GM12878 (cell line): ENCODE results near the gene MARS1.

Experiments used
- ATF3 ChIP-seq: IDR thresholded peaks from 2 replicates; pipeline ENCODE4 v1.6.1; 2011; ENCODE audit warnings: low read depth, mild to moderate bottlenecking, low read length, moderate library complexity, borderline replicate concordance; ENCODE audit errors: extremely low read depth
- EGR1 ChIP-seq, 2 experiments: IDR thresholded peaks; 1 replicate in 1 of 2; 2 replicates in 1 of 2; pipeline ENCODE4 v1.6.1; 2011 to 2012; ENCODE audit warnings: low read depth in 2 of 2, low read length in 2 of 2, borderline replicate concordance in 1 of 2, mild to moderate bottlenecking in 1 of 2, moderate library complexity in 1 of 2
- PAX8 ChIP-seq: fragments of 450-650 bp; IDR thresholded peaks from 2 replicates; pipeline ENCODE4 v1.6.1; 2017; ENCODE audit warnings: mild to moderate bottlenecking, moderate library complexity
- YY1 ChIP-seq: IDR thresholded peaks from 2 replicates; pipeline ENCODE4 v1.6.1; 2011; ENCODE audit warnings: low read depth, mild to moderate bottlenecking, low read length
- ZBTB40 ChIP-seq: fragments of 450-650 bp; IDR thresholded peaks from 2 replicates; pipeline ENCODE4 v1.6.1; 2016; ENCODE audit warnings: mild to moderate bottlenecking, moderate library complexity, borderline replicate concordance
- TF ChIP-seq, protein P1 (sequence below), 3 experiments: IDR thresholded peaks in 2 of 3; conservative IDR thresholded peaks in 1 of 3; 2 replicates each; pipeline ENCODE4 v1.5.1; 2011; ENCODE audit warnings: low read depth in 3 of 3, low read length in 3 of 3, mild to moderate bottlenecking in 3 of 3, control low read depth in 2 of 3, moderate library complexity in 2 of 3, inconsistent platforms in 1 of 3, mixed read lengths in 1 of 3; ENCODE audit not compliant: control insufficient read depth in 2 of 3, insufficient read depth in 1 of 3; ENCODE audit errors: extremely low read depth in 1 of 3
- TF ChIP-seq, protein P2 (sequence below): fragments of 450-650 bp; IDR thresholded peaks from 2 replicates; pipeline ENCODE4 v1.6.1; 2017; ENCODE audit warnings: mild to moderate bottlenecking
- TF ChIP-seq, protein P3 (sequence below): IDR thresholded peaks from 2 replicates; pipeline ENCODE4 v1.6.1; 2012; ENCODE audit warnings: mild to moderate bottlenecking, low read depth, low read length

DNA sequence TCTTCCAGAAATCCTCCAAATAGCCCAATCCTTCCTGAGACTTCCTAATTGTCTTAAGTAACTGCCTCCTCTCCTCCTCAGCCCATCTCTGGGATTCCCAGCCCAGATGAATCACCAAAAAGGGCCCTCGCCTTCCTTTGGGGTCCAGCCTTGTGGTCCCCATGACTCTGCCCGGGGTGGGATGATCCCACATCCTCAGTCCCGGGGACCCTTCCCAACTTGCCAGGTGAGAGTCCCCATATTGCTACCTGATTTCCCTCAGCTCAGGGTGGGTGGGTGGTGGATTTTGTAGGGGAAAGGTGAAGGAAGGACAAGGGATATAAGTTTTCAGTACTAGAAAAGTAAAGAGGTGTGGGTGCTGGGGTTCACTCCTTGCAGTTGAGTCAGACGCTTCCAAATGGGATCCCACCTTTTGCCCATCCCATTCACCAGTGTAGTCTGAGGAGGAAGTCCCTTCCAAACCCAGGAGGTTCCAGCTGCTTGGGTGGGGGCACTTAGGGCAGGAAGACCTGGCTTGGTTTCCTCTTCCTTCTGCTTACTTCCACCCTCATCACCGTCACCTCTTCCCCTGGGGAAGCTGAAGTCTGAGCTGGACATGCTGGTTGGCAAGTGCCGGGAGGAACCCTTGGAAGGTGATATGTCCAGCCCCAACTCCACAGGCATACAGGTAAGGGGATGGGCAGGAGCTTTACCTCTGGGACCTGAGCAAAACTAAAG is 22.7 kb upstream of the MARS1 start:
- TF ChIP-seq ATF3 (no peak), PAX8 (no peak), ZBTB40 (no peak), YY1 (no peak), EGR1 (IDR thresholded peaks at IDR 0.05; ENCODE audit: borderline replicate concordance in 1 of 2, low read depth in 2 of 2, low read length in 2 of 2) (no peak)
- TF ChIP-seq, protein P1, sequence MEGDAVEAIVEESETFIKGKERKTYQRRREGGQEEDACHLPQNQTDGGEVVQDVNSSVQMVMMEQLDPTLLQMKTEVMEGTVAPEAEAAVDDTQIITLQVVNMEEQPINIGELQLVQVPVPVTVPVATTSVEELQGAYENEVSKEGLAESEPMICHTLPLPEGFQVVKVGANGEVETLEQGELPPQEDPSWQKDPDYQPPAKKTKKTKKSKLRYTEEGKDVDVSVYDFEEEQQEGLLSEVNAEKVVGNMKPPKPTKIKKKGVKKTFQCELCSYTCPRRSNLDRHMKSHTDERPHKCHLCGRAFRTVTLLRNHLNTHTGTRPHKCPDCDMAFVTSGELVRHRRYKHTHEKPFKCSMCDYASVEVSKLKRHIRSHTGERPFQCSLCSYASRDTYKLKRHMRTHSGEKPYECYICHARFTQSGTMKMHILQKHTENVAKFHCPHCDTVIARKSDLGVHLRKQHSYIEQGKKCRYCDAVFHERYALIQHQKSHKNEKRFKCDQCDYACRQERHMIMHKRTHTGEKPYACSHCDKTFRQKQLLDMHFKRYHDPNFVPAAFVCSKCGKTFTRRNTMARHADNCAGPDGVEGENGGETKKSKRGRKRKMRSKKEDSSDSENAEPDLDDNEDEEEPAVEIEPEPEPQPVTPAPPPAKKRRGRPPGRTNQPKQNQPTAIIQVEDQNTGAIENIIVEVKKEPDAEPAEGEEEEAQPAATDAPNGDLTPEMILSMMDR (IDR thresholded peaks at IDR 0.05 in 2 of 3, conservative IDR thresholded peaks at IDR 0.05 in 1 of 3; ENCODE audit: control insufficient read depth in 2 of 3, extremely low read depth in 1 of 3, insufficient read depth in 1 of 3, low read depth in 3 of 3, low read length in 3 of 3), result no peak
- TF ChIP-seq, protein P2, sequence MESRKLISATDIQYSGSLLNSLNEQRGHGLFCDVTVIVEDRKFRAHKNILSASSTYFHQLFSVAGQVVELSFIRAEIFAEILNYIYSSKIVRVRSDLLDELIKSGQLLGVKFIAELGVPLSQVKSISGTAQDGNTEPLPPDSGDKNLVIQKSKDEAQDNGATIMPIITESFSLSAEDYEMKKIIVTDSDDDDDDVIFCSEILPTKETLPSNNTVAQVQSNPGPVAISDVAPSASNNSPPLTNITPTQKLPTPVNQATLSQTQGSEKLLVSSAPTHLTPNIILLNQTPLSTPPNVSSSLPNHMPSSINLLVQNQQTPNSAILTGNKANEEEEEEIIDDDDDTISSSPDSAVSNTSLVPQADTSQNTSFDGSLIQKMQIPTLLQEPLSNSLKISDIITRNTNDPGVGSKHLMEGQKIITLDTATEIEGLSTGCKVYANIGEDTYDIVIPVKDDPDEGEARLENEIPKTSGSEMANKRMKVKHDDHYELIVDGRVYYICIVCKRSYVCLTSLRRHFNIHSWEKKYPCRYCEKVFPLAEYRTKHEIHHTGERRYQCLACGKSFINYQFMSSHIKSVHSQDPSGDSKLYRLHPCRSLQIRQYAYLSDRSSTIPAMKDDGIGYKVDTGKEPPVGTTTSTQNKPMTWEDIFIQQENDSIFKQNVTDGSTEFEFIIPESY, result no peak
- TF ChIP-seq, protein P3, sequence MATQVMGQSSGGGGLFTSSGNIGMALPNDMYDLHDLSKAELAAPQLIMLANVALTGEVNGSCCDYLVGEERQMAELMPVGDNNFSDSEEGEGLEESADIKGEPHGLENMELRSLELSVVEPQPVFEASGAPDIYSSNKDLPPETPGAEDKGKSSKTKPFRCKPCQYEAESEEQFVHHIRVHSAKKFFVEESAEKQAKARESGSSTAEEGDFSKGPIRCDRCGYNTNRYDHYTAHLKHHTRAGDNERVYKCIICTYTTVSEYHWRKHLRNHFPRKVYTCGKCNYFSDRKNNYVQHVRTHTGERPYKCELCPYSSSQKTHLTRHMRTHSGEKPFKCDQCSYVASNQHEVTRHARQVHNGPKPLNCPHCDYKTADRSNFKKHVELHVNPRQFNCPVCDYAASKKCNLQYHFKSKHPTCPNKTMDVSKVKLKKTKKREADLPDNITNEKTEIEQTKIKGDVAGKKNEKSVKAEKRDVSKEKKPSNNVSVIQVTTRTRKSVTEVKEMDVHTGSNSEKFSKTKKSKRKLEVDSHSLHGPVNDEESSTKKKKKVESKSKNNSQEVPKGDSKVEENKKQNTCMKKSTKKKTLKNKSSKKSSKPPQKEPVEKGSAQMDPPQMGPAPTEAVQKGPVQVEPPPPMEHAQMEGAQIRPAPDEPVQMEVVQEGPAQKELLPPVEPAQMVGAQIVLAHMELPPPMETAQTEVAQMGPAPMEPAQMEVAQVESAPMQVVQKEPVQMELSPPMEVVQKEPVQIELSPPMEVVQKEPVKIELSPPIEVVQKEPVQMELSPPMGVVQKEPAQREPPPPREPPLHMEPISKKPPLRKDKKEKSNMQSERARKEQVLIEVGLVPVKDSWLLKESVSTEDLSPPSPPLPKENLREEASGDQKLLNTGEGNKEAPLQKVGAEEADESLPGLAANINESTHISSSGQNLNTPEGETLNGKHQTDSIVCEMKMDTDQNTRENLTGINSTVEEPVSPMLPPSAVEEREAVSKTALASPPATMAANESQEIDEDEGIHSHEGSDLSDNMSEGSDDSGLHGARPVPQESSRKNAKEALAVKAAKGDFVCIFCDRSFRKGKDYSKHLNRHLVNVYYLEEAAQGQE, result no peak
